HG03354 (cell line): ENCODE measurements around the gene NOXRED1.
"Not testable (repeated sequence)": the region's sequence is repeated elsewhere in the genome, so short reads cannot be mapped to it uniquely, and the experiment has no call there.

ENCODE experiments used
- ATAC-seq: cut with Tn5 transposase; IDR thresholded peaks from one replicate; pipeline ENCODE4 v1.9.1; 2021; ENCODE audit warnings: mild to moderate bottlenecking; ENCODE audit not compliant: unreplicated experiment, poor library complexity, severe bottlenecking

Gene NOXRED1, protein sequence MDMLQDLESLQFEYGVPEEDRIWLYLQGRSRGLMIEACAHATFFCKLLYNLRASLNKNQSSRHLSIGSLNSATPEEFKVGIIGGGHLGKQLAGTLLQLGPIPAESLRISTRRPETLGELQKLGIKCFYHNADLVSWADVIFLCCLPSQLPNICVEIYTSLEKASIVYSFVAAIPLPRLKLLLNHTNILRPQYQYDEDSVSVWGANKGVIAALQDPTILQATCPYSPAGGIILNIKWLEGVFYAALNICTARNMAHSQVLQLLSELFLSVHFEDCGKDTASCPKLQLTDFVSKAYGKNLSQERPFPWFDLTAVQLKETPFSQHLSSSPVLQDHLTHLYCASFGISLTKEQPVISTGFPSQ

DNA sequence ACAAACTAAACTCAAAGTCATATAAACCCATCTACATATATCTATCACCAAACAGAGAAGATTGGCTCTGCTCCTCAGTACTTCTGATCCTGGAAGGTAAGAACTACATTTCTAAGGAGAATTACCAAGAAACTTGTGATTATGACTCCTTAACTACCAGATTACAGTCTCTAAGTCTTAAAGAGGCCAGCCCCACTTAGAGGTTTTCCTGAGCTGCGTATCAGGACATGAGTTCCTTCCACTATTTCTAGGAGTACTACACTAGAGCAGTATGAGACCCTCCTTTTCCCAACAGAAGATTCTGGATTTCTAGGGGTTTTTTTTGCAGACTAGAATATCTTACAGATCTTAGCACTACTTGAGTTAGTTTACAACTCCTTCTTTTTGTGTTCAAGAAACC lies at the start of gene NOXRED1:
NOXRED1 (minus strand) TSS at position 101 of the 400 bp plus-strand sequence. CDS start 634 bp downstream, outside the sequence.
- no peak for ATAC-seq

DNA sequence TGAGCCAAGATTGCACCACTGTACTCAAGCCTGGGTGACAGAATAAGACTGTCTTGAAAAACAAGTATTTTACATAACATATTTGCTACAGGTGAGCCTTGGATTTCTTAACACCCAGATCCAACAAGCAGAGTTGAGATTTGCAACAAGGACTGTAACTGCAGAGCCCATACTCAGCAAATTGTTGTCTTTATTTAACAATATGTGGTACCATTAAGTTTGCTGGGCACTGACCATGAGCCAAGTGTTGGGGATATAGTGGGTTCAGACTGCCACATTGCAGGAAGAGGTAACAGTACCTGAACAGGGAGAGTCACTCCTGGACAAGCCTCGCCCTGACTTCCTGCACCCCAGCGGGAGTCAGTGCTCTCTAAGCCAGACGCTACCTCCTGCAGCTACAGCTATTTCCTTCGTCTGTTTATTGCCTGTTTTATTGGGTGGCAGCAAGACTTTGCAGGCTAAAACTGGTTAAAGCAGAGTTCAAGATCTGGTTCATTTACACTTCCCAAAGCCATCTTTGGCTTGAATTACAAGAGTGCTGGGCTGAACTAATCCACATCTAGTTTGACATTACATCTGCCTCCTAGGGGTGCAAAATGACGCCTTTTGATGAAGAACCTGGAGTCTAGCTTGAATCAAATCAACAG lies 47.0 kb upstream of the NOXRED1 start:
- no peak for ATAC-seq

DNA sequence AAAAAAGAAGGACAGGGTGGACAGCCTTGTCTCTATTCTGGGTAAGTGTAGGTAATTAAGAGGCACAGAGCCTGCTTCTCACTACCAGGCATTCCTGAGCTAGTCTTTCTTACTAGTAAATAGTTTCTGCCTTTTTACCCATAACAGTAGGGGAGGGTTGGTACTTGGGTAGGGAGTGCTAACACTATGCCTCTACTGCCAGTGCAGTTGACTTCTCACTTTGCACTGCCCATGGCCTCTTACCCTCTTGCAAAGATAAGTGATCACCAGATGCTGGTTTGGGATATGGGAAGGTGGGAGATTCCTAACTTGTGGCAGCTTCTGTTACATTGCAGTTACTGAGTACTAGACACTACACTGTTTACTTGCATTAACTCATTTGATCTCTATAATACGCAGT lies 46.2 kb upstream of the NOXRED1 start:
- no peak for ATAC-seq

DNA sequence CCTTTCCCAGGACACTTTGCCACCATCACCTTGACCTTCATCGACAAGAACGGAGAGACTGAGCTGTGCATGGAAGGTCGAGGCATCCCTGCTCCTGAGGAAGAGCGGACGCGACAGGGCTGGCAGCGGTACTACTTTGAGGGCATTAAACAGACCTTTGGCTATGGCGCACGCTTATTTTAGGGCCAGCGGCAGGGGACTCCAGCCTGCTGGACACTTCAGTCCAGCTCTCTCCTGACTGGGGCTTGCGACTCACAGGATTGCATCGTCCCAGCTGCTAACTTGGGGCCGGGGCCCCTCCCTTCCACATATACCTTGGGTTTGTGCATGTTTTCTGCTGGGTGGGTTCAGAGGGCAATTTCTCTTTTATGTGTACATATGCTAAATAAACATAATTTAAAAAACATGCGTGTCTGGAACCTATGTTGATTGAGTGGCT lies 45.8 kb upstream of the NOXRED1 start:
- no peak for ATAC-seq

DNA sequence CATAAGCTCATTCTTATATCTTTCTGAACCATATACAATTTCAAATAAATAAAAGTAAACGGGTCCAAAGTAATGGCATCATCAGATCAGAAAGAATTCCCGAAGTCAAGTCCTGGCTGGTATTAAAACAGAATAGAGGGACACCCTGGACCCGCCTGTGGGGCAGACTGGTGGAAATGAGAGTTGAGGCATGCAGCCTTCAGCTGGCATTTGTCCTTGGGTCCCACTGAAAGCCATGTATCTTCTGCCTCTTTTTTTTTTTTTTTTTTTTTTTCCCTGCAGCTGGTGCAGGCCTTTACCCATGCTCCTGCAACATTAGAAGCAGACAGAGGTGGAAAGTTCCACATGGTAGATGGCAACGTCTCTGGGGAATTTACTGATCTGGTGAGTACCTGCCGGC lies 44.5 kb upstream of the NOXRED1 start:
- ATAC-seq, result no peak

DNA sequence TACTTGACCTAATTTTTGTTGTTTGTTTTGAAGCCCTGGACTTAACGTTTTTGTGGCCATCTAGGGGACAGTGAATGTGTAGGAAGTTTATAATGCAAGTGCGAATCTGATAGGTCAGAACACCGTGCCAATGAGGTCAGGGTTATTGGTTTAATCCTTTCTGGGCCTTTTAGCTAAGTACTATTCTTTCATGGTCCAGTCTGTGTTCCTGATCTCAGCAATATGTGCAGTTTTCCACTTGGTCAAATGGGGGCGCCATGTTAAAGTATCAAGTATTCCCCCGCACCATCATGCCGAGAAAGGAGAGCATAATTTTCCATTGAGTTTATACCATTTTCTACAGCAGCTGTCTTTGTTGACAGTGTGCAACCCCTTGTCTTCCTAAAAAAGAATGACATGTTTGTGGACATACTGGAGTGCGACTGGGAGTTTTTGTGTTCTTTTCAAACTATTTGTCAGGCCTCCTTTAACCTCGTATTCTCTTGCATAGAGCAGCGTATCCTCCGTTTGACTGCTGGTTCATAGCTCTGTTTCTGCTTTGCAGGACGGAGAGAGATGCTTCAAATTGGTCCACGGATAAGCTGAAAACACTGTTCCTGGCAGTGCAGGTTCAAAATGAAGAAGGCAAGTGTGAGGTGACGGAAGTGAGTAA lies 35.9 kb upstream of the NOXRED1 start:
- no peak for ATAC-seq

DNA sequence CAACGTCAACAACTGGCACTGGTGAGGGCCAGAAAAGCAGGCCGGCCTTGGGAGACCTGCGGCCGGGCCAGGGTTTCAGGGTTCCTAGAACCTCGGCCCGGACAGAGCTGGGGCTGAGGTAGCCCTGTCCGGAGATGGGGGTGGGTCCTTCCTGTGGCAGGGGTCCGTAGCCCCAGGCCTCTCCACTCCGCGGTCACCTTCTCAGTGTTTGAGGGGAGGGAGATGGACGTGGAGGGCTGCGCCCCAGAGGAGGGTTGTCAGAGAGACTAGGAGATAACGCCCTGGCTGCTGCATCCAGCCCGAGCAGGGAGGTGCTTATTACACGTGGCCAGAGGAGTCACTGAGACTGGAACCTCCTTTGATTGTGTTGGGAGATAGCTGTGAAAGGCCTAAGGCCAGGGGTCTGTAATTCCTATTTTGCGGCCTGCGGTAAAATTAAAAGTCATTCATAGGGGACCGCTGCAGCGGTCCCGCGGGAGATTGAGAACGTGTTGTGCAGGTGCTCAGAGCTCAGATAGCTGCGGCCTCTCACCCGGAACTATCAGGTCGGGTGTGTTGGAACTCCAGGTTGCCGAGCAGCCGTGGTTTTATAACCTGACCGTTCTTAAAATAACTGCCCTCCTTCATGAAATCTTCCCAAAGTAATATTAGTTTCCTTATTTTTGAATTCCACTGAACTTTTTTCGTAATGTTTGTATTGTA lies 35.1 kb upstream of the NOXRED1 start:
- ATAC-seq, result peak; percentile 34

DNA sequence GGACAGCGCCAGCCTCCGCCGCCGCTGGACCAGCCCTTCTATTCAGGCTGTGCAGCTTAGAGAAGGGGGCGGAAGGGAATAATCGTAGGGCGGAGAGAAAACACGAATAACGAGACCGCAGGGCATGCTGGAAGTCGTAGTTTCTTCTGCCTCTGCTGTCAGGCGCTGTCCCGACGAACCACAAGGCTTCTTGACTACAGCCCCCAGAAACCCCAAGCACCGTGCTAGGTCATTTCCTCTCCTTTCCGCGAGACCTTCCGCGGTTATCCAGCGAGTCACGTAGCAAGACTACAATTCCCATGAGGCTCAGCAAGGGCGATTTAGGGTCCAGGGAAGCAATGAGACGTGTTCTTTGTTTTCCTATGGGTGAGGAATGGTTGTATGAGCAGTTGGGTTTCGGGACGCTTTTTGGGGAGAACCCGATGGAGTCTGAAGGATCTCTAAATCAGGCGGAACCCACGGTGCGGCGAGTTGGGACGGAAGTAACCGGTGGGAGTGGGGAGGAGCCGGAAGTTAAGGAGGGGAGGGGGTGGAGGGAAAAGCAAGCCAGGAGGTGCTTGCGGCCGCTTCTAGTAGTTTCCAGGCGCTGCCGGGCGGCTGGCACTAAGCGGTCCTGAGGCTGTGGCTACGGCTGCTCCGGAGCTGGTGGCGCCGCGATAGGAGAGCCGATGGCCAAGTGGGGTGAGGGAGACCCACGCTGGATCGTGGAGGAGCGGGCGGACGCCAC lies 34.4 kb upstream of the NOXRED1 start, which contains the start of the genes AHSA1 and VIPAS39:
AHSA1 (plus strand) TSS at position 572 of the 727 bp plus-strand sequence; CDS start at position 669, 97 bp downstream.
VIPAS39 (minus strand) TSS at position 80 of the 727 bp plus-strand sequence. CDS start 3,499 bp downstream, outside the sequence.
- ATAC-seq, result peak; percentile 92

DNA sequence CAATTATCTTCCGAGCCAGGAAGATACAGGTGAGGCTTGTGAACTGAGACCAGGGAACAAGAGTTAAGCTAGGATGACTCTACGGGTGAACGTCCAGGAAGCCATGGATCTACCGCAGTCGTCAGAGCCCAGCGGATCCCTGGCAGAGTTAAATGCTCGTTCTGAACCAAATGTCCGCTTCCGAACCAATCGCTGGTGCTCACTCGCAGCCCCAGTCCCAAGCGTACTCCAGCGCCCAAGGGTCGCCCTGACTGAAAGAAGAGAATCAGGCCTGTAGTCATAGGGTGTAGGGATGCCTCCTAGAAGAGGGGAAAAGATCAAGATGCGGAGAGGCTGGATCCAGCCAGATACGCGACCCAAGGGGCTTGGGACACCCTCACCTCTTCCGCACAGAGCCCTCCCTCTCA lies 33.8 kb upstream of the NOXRED1 start:
- no peak for ATAC-seq

DNA sequence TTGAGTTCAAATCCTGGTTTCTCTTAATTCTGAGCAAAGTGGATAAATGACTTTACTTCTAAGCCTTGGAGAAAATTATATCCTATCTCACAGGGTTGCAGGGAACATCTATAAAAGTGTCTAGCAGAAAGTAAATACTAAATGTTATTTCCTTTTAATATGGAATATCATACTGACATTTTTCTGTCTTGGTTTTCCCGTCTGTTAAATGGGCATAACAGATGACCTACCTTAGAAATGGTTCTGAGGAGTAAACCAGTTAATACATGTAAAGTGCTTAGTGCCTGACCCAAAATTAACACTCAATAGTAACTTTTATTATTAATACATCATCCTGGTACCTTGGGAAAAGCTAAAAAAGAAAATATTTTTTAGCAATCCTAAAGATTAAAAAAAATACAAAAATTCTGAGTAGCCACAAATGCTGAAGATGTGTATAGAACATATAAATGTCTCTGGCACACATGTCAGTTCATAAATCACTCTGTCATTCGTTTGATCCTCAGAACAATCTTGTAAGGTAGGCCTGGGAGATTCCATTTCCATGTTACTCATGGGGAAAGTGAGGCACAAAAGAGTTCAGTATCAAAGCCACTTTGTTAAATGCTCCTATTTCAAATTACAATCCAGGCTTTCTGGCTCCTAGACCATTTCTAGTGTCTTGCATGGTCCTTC lies 32.8 kb upstream of the NOXRED1 start:
- no peak for ATAC-seq

DNA sequence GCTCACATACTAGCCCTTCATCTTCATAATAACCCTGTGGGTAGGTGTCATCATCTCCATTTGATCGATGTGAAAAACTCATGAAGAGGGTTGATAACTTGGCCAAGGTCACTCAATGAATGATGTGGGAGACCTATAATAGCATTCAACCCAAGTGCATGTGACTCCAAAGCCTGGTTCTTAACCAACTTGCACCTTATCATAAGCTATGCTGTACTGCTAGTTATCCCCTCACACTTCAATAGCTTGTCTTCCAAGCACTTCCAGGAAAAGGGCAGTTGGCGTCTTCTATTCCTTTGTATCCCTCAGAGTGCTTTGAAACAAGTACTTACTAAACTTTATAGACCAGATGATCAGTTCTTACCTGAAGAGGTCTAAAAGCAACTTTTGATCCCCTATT lies 18.9 kb upstream of the NOXRED1 start:
- no peak for ATAC-seq

DNA sequence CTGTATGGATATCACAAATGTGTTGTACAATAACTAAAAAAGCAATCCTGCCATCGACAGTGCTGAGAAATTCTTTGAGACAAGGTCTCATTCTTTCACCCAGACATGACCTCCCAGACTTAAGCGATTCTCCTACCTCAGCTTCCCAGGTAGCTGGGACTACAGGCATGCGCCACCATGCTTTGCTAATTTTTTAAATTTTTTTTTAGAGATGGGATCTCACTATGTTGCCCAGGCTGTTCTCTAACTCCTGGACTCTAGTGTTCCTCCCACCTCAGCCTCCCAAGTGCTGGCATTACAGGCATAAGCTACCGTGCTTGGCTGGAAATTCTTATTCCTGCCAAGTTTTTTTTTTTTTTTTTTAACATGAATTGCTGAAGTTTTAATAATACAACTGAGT lies 16.5 kb upstream of the NOXRED1 start:
- no peak for ATAC-seq

DNA sequence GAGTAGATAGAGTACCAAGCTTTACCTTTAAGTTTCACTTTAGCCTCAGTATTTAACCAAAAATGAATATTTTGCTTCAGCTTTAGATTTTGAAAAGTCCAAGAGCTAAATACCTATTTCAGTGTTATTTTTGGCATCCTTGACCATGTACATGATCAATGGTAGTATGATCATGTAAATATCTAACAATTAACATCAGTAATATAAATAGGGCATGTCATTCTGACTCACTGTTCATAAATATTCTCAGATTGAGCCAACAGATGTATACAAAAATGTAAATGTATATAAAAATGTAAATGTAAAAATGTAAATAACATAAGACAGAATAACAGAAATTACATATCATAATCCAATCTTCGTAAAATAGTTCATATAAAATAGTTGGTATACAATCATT lies 15.3 kb upstream of the NOXRED1 start:
- ATAC-seq, result no peak

DNA sequence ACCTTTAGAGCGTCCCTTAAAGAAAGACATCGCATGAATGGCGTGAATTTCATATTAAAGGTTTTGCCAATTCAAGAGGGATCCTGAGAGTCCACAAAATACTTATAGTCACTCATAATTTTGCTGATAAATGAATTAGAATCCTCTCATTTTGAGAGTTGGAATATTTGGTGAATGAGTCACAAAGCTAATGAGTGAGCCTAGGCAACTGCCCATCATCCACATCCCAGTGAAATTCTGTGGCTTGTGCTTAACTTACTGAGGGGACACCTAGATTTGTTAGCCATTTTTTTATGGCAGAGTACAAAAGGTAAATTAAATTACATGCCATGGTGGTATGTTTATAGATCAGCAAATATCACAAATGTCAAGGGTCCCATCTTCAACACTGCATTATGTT lies 12.7 kb upstream of the NOXRED1 start:
- ATAC-seq, result no peak

DNA sequence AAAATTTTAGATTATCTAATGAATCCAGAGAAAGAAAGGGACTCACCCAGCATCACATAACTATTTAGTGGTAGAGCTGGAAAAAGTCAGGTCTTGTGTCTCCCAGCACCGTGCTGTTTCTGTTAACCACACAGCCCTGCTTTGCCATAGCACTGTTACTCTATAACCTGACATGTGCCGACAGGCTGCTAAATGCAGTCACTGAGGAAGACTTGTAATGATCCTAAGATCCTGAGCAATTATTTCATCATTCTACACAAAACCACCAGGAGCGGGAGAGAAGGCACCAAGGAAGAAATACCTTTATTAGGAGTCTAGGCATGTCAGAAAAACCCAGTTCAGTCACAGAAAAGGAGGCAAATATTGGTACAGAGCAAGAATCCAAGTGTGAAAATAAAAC lies 3.1 kb upstream of the NOXRED1 start:
- no peak for ATAC-seq

DNA sequence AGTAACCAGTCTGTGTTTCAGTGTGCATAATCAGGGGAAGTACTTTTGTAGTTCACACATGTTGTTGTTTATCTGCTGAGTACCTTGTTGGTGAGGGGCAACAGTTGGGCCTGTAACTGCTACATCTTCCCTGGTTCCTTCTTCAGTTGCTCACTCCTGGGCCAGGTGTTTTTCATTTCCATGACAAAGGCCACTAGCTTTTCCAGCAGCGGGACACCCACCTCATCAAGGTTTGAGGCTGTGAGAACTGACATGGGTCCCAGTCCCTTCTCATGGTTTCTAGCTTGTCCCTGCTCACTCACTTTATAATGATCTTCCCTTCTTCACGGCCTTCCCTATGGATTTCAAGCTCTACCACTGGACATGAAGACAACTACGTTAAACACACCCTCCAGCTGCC lies 1.5 kb upstream of the NOXRED1 start:
- no peak for ATAC-seq

DNA sequence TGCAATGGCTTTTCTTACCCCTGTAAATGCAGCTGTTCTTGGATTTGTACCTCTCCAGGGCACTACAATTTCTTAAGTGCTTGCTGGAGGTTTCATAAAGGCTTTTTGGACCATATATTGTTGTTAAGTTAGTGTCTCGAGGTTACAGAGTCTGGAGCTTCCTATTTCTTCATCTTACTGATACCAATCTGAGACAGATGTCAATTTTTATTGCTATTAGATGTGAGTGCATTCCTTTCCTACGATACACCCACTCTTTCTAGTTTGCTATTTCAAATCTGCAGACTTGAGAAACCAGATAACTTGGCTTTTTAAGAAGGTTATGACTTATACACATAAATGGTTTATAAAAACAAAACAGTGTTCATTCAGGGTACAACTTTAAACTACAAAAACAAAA lies 2.1 kb downstream of the NOXRED1 start:
- ATAC-seq, result no peak

DNA sequence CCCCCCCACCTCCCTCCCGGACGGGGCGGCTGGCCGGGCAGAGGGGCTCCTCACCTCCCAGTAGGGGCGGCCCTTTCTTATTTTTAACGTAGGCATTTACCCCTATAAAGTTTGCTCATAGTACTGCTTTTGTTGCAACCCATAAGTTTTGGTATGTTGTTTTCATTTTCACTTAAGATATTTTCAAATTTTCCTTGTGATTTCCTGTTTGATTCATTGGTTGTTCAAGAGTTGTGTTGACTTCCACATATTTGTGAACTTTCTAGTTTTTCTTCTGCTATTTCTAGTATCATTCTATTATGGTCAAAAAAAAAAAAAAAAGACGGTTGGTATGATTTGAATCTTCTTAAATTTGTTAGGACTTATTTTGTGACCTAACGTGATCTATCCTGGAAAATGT lies 6.5 kb downstream of the NOXRED1 start:
- ATAC-seq, result no peak

DNA sequence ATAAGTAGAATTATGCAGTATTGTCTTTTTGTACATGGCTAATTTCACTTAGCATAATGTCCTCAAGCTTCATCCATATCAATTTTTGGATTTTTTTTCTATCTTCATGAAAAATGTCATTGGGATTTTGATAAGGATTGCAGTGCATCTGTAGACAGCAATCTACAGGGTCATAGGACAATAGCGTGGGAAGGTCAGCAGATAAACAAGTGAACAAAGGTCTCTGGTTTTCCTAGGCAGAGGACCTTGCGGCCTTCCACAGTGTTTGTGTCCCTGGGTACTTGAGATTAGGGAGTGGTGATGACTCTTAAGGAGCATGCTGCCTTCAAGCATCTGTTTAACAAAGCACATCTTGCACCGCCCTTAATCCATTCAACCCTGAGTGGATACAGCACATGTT lies 7.2 kb downstream of the NOXRED1 start:
- ATAC-seq, result not testable (repeated sequence)
